HCT116 (cell line): ENCODE results near the gene PLEKHA6. TPM values are rescaled to one million over a fixed set of nuclear protein-coding genes. Genes with fewer than 3 reads are reported as not detected.

Source experiments
- ATAC-seq: fragments of 200-7000 bp; cut with Tn5 transposase; 2 replicates; pipeline ENCODE4 v1.9.1; 2020; ENCODE audit warnings: mild to moderate bottlenecking, moderate library complexity
- BruUV-seq: library from RNA; stranded (reverse); fragments of 400-500 nt; replicated peaks from 2 replicates; lab custom pipeline; 2021; lab: Mats Ljungman, UMichigan
- CTCF ChIA-PET: fragments of 300-600 bp; sonication (Branson Sonifier 250); formaldehyde crosslinking; loops from one replicate; lab custom pipeline; 2021; ENCODE audit warnings: antibody characterized with exemption; lab: Charles Lee
- POLR2A ChIA-PET: fragments of 300-600, 350-600 bp; sonication (Branson Sonifier 250); formaldehyde crosslinking; loops from one replicate; lab custom pipeline; 2021; ENCODE audit warnings: antibody characterized with exemption; lab: Charles Lee
- RAD21 ChIA-PET, 2 experiments: fragments of 300-600 bp; sonication (Branson Sonifier 250); formaldehyde crosslinking; loops; one replicate each; lab custom pipeline; 2023; ENCODE audit warnings: low total read pairs in 2 of 2; ENCODE audit not compliant: uncharacterized antibody in 2 of 2, unreplicated experiment in 2 of 2, low non-redundant PET in 1 of 2; lab: Charles Lee
- DNase-seq: peaks from one replicate; pipeline ENCODE4 v3.0.0-alpha.2; 2010; ENCODE audit warnings: low read depth, low spot score
- H2AFZ ChIP-seq: fragments of 200-600 bp; shearing (Covaris generic), sonication (generic); 2 replicates; pipeline ENCODE4 v1.6.1; 2017; ENCODE audit warnings: low read depth, mixed run types, mixed read lengths, antibody characterized with exemption, low read length; ENCODE audit not compliant: poor library complexity, severe bottlenecking
- H3K27ac ChIP-seq: 2 replicates; pipeline ENCODE4 v1.5.1; 2012; ENCODE audit warnings: low read depth, low read length
- H3K27me3 ChIP-seq: fragments of 200-600 bp; sonication (generic); 2 replicates; pipeline ENCODE4 v1.6.1; 2016; ENCODE audit warnings: mixed run types, low read length, mixed read lengths; ENCODE audit not compliant: insufficient read depth
- H3K36me3 ChIP-seq, 2 experiments: fragments of 200-500 bp in 1 of 2; fragments of 200-600 bp in 1 of 2; sonication (Bioruptor generic) in 1 of 2; sonication (generic) in 1 of 2; 2 replicates each; pipeline versions ENCODE4 v1.5.1 to v1.6.1; 2014 to 2016; ENCODE audit warnings: low read length in 2 of 2, inconsistent platforms in 1 of 2, mixed read lengths in 1 of 2, mixed run types in 1 of 2; ENCODE audit not compliant: insufficient read depth in 2 of 2, control insufficient read depth in 1 of 2
- H3K4me1 ChIP-seq, 2 experiments: fragments of 200-600 bp in 1 of 2; sonication (generic) in 1 of 2; 2 replicates each; pipeline versions ENCODE4 v1.5.1 to v1.6.1; 2012 to 2017; ENCODE audit warnings: low read length in 2 of 2, inconsistent platforms in 1 of 2, mild to moderate bottlenecking in 1 of 2, mixed read lengths in 1 of 2, mixed run types in 1 of 2, moderate library complexity in 1 of 2; ENCODE audit not compliant: insufficient read depth in 2 of 2, control insufficient read depth in 1 of 2
- H3K4me2 ChIP-seq: fragments of 200-600 bp; sonication (generic); 2 replicates; pipeline ENCODE4 v1.6.1; 2017; ENCODE audit warnings: mixed run types, low read length, mixed read lengths
- H3K4me3 ChIP-seq, 2 experiments: fragments of 200-600 bp in 1 of 2; sonication (generic) in 1 of 2; replicated peaks in 1 of 2; 2 replicates each; pipeline ENCODE4 v1.5.1; 2011 to 2016; ENCODE audit warnings: low read length in 2 of 2, control low read depth in 1 of 2, low read depth in 1 of 2, mild to moderate bottlenecking in 1 of 2, mixed read lengths in 1 of 2, mixed run types in 1 of 2
- H3K79me2 ChIP-seq: fragments of 200-600 bp; sonication (generic); 2 replicates; pipeline ENCODE4 v1.6.1; 2017; ENCODE audit warnings: mild to moderate bottlenecking, mixed run types, low read length, moderate library complexity, mixed read lengths; ENCODE audit not compliant: insufficient read depth
- H3K9ac ChIP-seq: fragments of 200-600 bp; sonication (generic); 2 replicates; pipeline ENCODE4 v1.6.1; 2016; ENCODE audit warnings: low read length, mixed read lengths
- H3K9me2 ChIP-seq: fragments of 200-600 bp; sonication (generic), shearing (Covaris generic); 2 replicates; pipeline ENCODE4 v1.6.1; 2017; ENCODE audit warnings: mixed run types, mild to moderate bottlenecking, moderate library complexity; ENCODE audit not compliant: insufficient read depth
- H3K9me3 ChIP-seq, 2 experiments: fragments of 200-500 bp in 1 of 2; fragments of 200-600 bp in 1 of 2; sonication (Bioruptor generic) in 1 of 2; sonication (generic) in 1 of 2; 2 replicates each; pipeline ENCODE4 v1.6.1; 2014 to 2017; ENCODE audit warnings: low read length in 2 of 2, mixed read lengths in 2 of 2, inconsistent platforms in 1 of 2, low read depth in 1 of 2, mild to moderate bottlenecking in 1 of 2, mixed run types in 1 of 2, moderate library complexity in 1 of 2; ENCODE audit not compliant: control insufficient read depth in 1 of 2, insufficient read depth in 1 of 2
- H4K20me1 ChIP-seq: fragments of 200-600 bp; sonication (generic), shearing (Covaris generic); 2 replicates; pipeline ENCODE4 v1.6.1; 2017; ENCODE audit warnings: mixed run types, mild to moderate bottlenecking, moderate library complexity; ENCODE audit not compliant: insufficient read depth
- ATF3 ChIP-seq: IDR thresholded peaks from 2 replicates; pipeline ENCODE4 v1.6.1; 2012
- EGR1 ChIP-seq: IDR thresholded peaks from 2 replicates; pipeline ENCODE4 v1.6.1; 2012; ENCODE audit warnings: low read depth
- FOSL1 ChIP-seq: IDR thresholded peaks from 2 replicates; pipeline ENCODE4 v1.6.1; 2012; ENCODE audit warnings: low read depth
- MAX ChIP-seq: IDR thresholded peaks from 2 replicates; pipeline ENCODE4 v1.6.1; 2012
- POLR2A ChIP-seq: IDR thresholded peaks from 2 replicates; pipeline ENCODE4 v1.7.0; 2011; ENCODE audit warnings: borderline replicate concordance; ENCODE audit not compliant: insufficient read depth, insufficient read length; ENCODE audit errors: extremely low read depth
- TCF7L2 ChIP-seq: IDR thresholded peaks from 2 replicates; pipeline ENCODE4 v1.7.0; 2011; ENCODE audit warnings: borderline replicate concordance, inconsistent platforms; ENCODE audit not compliant: insufficient read depth, insufficient read length; ENCODE audit errors: extremely low read depth
- ZBTB33 ChIP-seq: IDR thresholded peaks from 2 replicates; pipeline ENCODE4 v1.6.1; 2011; ENCODE audit warnings: mild to moderate bottlenecking, low read length, moderate library complexity; ENCODE audit not compliant: insufficient replicate concordance; ENCODE audit errors: extremely low read depth
- ZNF274 ChIP-seq: fragments of 200-500 bp; sonication (Bioruptor generic); IDR thresholded peaks from 2 replicates; pipeline ENCODE4 v1.6.1; 2014; ENCODE audit warnings: mild to moderate bottlenecking, low read depth, low read length, inconsistent platforms
- intact Hi-C: fragments of 100-400 bp; cut with micrococcal nuclease; formaldehyde crosslinking; loops from 2 replicates; pipeline ENCODE4 v1.10.0; 2022
- total RNA-seq: library from RNA; stranded (reverse); gene quantifications from one replicate; pipeline ENCODE4 v1.2.1, GENCODE V29; 2021; ENCODE audit not compliant: unreplicated experiment

Gene PLEKHA6
- total RNA-seq, 1 experiment from 2014 or later: 13.1 TPM

- no peaks in the 10 kb centered on the region for H3K79me2 ChIP-seq
- H3K27ac ChIP-seq: no peak overlapping the region
- ATAC-seq (no peak), DNase-seq (no peak)
- no TSS peak for BruUV-seq
- H3K9me3 ChIP-seq: no peaks in the 10 kb centered on the region
- no peaks in the 10 kb centered on the region for H3K4me1 ChIP-seq
- POLR2A ChIA-PET: no interaction called here
- RAD21 ChIA-PET: no interaction called here
- H3K9ac ChIP-seq: no peak overlapping the region
- H3K27me3 ChIP-seq: no peaks in the 10 kb centered on the region
- H3K4me2 ChIP-seq: no peak overlapping the region
- H2AFZ ChIP-seq: no peak overlapping the region
- intact Hi-C loops: no loop called here
- TF ChIP-seq ZBTB33: no peak
- no peak for TF ChIP-seq TCF7L2
- no peak for TF ChIP-seq ZNF274
- TF ChIP-seq ATF3: no peak
- TF ChIP-seq FOSL1: no peak
- no peak for TF ChIP-seq EGR1
- TF ChIP-seq POLR2A: no peak
- no peak for TF ChIP-seq MAX
- TF ChIP-seq, all 23 proteins: peak for 0
- CTCF ChIA-PET: no interaction called here
- H3K36me3 ChIP-seq: no peaks in the 10 kb centered on the region; a peak in 1 of 4 replicates
- no peaks in the 10 kb centered on the region for H4K20me1 ChIP-seq
- H3K4me3 ChIP-seq: no peak overlapping the region
- no peaks in the 10 kb centered on the region for H3K9me2 ChIP-seq
Measured at GRCh38 chr1:204265665-204266064, 94.1 kb downstream of the PLEKHA6 start.
